GM23248 (cell line): ENCODE results near the gene IQSEC3.
"Not testable (repeated sequence)": the region's sequence is repeated elsewhere in the genome, so short reads cannot be mapped to it uniquely, and the experiment has no call there.

Experiments used
- EZH2 ChIP-seq: fragments of 200-600 bp; sonication (generic); IDR thresholded peaks from 2 replicates; pipeline ENCODE4 v1.6.1; 2018; ENCODE audit warnings: antibody characterized with exemption, mild to moderate bottlenecking; ENCODE audit not compliant: insufficient read depth, poor library complexity, severe bottlenecking
- EZH2phosphoT487 ChIP-seq: fragments of 200-600 bp; sonication (generic); IDR thresholded peaks from 2 replicates; pipeline ENCODE4 v1.6.1; 2018; ENCODE audit warnings: antibody characterized with exemption, moderate library complexity, mild to moderate bottlenecking, low read depth; ENCODE audit not compliant: insufficient read depth

DNA sequence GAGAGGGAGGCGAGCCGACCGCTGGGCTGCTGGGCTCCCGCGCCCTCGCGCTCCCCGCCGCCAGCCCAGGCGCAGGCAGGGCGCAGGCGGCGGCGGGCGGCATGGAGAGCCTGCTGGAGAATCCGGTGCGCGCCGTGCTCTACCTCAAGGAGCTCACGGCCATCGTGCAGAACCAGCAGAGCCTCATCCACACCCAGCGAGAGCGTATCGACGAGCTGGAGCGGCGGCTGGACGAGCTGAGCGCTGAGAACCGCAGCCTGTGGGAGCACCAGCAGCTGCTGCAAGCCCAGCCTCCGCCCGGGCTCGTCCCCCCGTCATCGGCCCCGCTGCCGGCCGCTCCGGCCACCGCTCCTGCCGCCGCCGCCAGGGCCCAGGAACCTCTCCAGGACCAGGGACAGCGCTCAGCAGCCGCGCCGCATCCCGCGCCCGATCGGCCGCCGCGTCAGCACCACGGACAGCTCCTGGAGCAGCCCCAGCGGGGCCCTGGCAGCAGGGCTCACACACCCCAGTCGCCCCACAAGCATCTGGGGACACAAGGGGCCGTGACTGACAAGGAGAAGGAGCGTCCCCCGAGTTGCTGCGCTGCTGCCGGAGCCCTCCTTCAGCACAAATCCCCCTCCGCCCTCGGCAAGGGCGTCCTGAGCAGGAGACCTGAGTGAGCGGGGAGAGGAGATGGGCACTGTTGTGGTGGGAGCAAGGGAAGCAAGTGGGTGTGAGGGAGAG is 376 bp downstream of the IQSEC3 start:
- TF ChIP-seq EZH2, EZH2phosphoT487: not testable (repeated sequence)
